Measurements from ENCODE around the gene VPS54. TPM values are rescaled to one million over a fixed set of nuclear protein-coding genes. Genes with fewer than 3 reads are reported as not detected.

The VPS54 gene
- total and polyA plus RNA-seq, 9 of the 15 experiments (the other 6 are each of a cell fraction or from before 2014, with no cell fraction given) = 4.9 to 23.2 (median 13.2) TPM

DNA sequence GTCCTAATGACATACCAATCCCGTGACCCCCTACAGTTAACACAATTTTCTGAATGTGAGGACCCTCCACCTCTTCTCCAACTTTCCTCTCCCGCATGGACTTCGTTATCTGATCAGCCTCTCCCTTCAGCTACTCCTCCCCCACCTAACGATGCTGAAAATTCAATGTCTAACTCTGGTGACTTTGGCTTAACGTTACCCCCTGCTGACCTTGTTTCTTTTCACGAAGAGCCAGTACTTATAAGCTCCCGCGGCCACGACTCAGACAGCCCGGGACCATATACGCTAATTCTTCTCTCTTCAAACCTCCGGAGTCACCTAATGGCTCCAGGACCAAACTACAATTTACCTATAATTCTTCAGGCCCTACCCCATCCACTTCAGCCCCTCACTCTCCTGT is 29.2 kb downstream of the VPS54 start:
- in situ Hi-C loops (cut with MboI) = no loop called here

More for the DNA sequence above, 29.2 kb downstream of the VPS54 start:
- ChIA-PET CTCF (ENCODE audit: low intra/inter-chr PET ratio) (no interaction called here), POLR2A (no interaction called here)
- DNase-seq (ENCODE audit: extremely low read depth in 1 of 4, low spot score in 3 of 4) (no peak), ATAC-seq (no peak), FAIRE-seq (no peak)
- Histone ChIP-seq H3K79me2 (ENCODE audit: control insufficient read depth, insufficient read depth, low read length) (peaks cover 4% of the 10 kb centered on the region; the same call in 1 of the 3 replicates), H3K9me1 (ENCODE audit: control insufficient read depth, insufficient read depth, low read length) (no peaks in the 10 kb centered on the region), H3K27ac (ENCODE audit: extremely low read depth, low read depth, low read length) (no peak overlapping the region), H3K4me1 (replicated peaks in 1 of 2; ENCODE audit: control insufficient read depth in 2 of 2, insufficient read depth in 2 of 2, low read length in 2 of 2) (no peaks in the 10 kb centered on the region), H3K9ac (ENCODE audit: insufficient read depth in 1 of 2, low read depth in 2 of 2, low read length in 2 of 2) (no peak overlapping the region), H4K20me1 (replicated peaks; ENCODE audit: control insufficient read depth, insufficient read depth, low read length) (no peaks in the 10 kb centered on the region), H3K27me3 (ENCODE audit: control insufficient read depth in 2 of 2, insufficient read depth in 2 of 2, low read length in 2 of 2) (no peaks in the 10 kb centered on the region), H3K36me3 (ENCODE audit: control insufficient read depth, insufficient read depth, low read length) (no peaks in the 10 kb centered on the region), H2AFZ (ENCODE audit: low read depth, low read length) (no peak overlapping the region), H3K4me3 (no peak overlapping the region), H3K4me2 (ENCODE audit: insufficient read depth, low read length) (no peak overlapping the region), H3K9me3 (replicated peaks; ENCODE audit: control insufficient read depth, insufficient read depth, low read depth, low read length) (no peaks in the 10 kb centered on the region; the same call in 1 of the 2 replicates)
- intact Hi-C loops (cut with micrococcal nuclease) = no loop called here
- TF ChIP-seq MEIS2 (IDR thresholded peaks at IDR 0.05; ENCODE audit: partially characterized antibody) (no peak), KLF16 (IDR thresholded peaks at IDR 0.05) (no peak), HOXB6 (CRISPR knock-in tag; IDR thresholded peaks at IDR 0.05; ENCODE audit: borderline replicate concordance) (no peak), ZNF311 (CRISPR knock-in tag; IDR thresholded peaks at IDR 0.05) (no peak), ZFP1 (CRISPR knock-in tag; IDR thresholded peaks at IDR 0.05) (no peak), SAP30 (IDR thresholded peaks at IDR 0.05; ENCODE audit: borderline replicate concordance, insufficient read depth, low read depth, low read length, poor library complexity, severe bottlenecking) (no peak), GATAD2B (IDR thresholded peaks at IDR 0.05; ENCODE audit: borderline replicate concordance) (no peak), ZNF445 (CRISPR knock-in tag; IDR thresholded peaks at IDR 0.05; ENCODE audit: low read depth) (no peak), CBX1 (IDR thresholded peaks at IDR 0.05; ENCODE audit: low read depth) (no peak), ZNF212 (CRISPR knock-in tag; IDR thresholded peaks at IDR 0.05) (no peak)
- TF ChIP-seq, protein P1, sequence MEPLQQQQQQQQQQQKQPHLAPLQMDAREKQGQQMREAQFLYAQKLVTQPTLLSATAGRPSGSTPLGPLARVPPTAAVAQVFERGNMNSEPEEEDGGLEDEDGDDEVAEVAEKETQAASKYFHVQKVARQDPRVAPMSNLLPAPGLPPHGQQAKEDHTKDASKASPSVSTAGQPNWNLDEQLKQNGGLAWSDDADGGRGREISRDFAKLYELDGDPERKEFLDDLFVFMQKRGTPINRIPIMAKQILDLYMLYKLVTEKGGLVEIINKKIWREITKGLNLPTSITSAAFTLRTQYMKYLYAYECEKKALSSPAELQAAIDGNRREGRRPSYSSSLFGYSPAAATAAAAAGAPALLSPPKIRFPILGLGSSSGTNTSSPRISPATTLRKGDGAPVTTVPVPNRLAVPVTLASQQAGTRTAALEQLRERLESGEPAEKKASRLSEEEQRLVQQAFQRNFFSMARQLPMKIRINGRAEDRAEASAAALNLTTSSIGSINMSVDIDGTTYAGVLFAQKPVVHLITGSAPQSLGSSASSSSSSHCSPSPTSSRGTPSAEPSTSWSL (CRISPR knock-in tag; IDR thresholded peaks at IDR 0.05; ENCODE audit: borderline replicate concordance) = no peak
- TF ChIP-seq, protein P2, sequence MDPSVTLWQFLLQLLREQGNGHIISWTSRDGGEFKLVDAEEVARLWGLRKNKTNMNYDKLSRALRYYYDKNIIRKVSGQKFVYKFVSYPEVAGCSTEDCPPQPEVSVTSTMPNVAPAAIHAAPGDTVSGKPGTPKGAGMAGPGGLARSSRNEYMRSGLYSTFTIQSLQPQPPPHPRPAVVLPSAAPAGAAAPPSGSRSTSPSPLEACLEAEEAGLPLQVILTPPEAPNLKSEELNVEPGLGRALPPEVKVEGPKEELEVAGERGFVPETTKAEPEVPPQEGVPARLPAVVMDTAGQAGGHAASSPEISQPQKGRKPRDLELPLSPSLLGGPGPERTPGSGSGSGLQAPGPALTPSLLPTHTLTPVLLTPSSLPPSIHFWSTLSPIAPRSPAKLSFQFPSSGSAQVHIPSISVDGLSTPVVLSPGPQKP (CRISPR knock-in tag; IDR thresholded peaks at IDR 0.05) = no peak
- TF ChIP-seq, protein P3, sequence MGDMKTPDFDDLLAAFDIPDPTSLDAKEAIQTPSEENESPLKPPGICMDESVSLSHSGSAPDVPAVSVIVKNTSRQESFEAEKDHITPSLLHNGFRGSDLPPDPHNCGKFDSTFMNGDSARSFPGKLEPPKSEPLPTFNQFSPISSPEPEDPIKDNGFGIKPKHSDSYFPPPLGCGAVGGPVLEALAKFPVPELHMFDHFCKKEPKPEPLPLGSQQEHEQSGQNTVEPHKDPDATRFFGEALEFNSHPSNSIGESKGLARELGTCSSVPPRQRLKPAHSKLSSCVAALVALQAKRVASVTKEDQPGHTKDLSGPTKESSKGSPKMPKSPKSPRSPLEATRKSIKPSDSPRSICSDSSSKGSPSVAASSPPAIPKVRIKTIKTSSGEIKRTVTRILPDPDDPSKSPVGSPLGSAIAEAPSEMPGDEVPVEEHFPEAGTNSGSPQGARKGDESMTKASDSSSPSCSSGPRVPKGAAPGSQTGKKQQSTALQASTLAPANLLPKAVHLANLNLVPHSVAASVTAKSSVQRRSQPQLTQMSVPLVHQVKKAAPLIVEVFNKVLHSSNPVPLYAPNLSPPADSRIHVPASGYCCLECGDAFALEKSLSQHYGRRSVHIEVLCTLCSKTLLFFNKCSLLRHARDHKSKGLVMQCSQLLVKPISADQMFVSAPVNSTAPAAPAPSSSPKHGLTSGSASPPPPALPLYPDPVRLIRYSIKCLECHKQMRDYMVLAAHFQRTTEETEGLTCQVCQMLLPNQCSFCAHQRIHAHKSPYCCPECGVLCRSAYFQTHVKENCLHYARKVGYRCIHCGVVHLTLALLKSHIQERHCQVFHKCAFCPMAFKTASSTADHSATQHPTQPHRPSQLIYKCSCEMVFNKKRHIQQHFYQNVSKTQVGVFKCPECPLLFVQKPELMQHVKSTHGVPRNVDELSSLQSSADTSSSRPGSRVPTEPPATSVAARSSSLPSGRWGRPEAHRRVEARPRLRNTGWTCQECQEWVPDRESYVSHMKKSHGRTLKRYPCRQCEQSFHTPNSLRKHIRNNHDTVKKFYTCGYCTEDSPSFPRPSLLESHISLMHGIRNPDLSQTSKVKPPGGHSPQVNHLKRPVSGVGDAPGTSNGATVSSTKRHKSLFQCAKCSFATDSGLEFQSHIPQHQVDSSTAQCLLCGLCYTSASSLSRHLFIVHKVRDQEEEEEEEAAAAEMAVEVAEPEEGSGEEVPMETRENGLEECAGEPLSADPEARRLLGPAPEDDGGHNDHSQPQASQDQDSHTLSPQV (IDR thresholded peaks at IDR 0.05) = no peak
- TF ChIP-seq, protein P4, sequence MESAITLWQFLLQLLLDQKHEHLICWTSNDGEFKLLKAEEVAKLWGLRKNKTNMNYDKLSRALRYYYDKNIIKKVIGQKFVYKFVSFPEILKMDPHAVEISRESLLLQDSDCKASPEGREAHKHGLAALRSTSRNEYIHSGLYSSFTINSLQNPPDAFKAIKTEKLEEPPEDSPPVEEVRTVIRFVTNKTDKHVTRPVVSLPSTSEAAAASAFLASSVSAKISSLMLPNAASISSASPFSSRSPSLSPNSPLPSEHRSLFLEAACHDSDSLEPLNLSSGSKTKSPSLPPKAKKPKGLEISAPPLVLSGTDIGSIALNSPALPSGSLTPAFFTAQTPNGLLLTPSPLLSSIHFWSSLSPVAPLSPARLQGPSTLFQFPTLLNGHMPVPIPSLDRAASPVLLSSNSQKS (CRISPR knock-in tag; IDR thresholded peaks at IDR 0.05) = no peak
- no TSS peak for BruUV-seq (replicated peaks)
- WGBS (ENCODE audit: insufficient coverage, low coverage, missing lambda C conversion rate) = 93% methylated on average over 12 of the region's 12 CpGs

All from K562 (cell line).